ENCODE results near the gene DNAH17.

Gene DNAH17

DNA sequence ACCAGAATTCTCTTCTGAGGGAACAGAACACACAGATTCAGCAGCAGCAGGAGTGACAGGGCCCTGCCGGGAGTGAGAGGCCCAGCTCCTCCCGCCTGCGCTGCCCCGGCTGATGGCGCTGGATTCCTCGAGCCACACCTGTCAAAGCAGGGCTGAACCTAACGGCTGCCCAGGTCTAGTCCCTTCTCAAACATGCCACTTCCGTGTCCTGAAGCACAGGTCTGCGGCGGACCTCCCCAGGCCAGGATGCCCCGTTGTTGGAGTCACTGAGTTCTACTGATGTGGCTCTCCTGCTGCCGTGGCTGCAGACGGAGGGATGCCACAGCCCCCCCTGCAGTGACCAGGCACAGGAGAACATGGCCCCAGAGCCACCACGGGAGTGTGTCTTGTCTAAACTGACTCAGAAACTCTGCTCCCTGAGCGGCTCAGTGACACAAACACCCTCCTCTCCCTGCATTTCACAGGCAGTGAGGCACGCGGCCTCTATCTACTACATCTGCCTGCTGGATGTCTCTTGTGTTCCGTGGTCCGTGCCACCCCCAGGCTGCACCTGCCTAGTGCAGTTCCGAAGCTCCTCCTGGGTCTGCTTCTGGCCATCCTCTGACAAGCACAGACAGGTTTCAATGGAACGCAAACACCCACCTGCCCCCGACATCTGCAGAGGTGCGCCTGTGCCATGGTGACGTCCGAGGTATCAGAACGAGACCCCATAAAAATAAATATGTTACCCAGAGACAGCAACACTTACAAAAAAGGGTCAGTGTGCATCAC is 44.7 kb upstream of the DNAH17 start:
- no peak overlapping the region for H3K27ac ChIP-seq
- no peaks in the 10 kb centered on the region for H3K27me3 ChIP-seq (ENCODE audit: insufficient read depth, low read depth, severe bottlenecking)
- no peaks in the 10 kb centered on the region for H3K36me3 ChIP-seq
- no peak overlapping the region for H3K4me3 ChIP-seq (ENCODE audit: low read depth, low read length)
- TF ChIP-seq, protein P1, sequence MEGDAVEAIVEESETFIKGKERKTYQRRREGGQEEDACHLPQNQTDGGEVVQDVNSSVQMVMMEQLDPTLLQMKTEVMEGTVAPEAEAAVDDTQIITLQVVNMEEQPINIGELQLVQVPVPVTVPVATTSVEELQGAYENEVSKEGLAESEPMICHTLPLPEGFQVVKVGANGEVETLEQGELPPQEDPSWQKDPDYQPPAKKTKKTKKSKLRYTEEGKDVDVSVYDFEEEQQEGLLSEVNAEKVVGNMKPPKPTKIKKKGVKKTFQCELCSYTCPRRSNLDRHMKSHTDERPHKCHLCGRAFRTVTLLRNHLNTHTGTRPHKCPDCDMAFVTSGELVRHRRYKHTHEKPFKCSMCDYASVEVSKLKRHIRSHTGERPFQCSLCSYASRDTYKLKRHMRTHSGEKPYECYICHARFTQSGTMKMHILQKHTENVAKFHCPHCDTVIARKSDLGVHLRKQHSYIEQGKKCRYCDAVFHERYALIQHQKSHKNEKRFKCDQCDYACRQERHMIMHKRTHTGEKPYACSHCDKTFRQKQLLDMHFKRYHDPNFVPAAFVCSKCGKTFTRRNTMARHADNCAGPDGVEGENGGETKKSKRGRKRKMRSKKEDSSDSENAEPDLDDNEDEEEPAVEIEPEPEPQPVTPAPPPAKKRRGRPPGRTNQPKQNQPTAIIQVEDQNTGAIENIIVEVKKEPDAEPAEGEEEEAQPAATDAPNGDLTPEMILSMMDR (IDR thresholded peaks at IDR 0.05; ENCODE audit: low read depth, low read length): no peak
- H3K9me3 ChIP-seq (ENCODE audit: severe bottlenecking): peaks cover 20% of the 10 kb centered on the region
- DNase-seq: no peak

DNA sequence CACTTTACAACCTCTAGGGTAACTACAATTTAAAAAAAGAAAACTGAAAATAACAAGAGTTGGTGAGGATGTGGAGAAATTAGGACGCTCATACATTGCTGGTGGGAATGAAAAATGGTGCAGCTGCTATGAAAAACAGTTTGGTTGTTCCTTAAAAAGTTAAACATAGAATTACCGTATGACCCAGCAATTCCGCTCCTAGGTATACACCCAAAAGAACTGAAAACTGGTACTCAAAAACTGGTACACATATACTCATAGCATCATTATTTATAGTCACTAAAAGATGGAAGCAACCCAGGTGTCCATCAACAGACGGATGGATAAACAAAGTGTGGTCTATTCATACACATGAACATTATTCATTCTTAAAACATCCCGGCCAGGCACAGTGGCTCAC is 42.9 kb upstream of the DNAH17 start:
- Histone ChIP-seq H3K27ac (no peak overlapping the region), H3K27me3 (ENCODE audit: insufficient read depth, low read depth, severe bottlenecking) (no peaks in the 10 kb centered on the region), H3K4me3 (ENCODE audit: low read depth, low read length) (no peak overlapping the region), H3K9me3 (ENCODE audit: severe bottlenecking) (peaks cover 20% of the 10 kb centered on the region), H3K36me3 (no peaks in the 10 kb centered on the region)
- no peak for DNase-seq
- TF ChIP-seq, protein P1 (IDR thresholded peaks at IDR 0.05; ENCODE audit: low read depth, low read length): no peak

DNA sequence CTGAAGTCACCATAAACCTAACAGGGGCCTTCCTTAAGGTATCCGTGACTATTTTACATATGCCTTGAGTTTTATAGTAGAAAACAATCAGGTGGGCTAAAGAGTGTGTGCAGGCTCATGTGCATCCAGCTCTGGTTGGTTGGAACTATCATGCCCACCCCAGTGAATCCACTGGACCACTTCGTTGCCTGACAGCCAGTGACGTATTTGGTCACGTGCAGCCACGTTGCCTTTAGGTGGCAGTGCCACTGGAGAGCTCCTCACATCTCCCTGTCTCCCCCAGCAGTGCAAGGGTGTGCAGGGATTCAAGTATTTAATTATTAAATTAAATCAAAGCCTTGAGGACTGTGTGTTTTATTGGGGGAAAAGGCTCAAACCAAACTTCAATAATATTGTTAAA is 42.1 kb upstream of the DNAH17 start:
- Histone ChIP-seq H3K27ac (no peak overlapping the region), H3K36me3 (no peaks in the 10 kb centered on the region)
- no peak for DNase-seq

GRCh38 chr17:78618264-78619066 is 41.3 kb upstream of the DNAH17 start:
- Histone ChIP-seq H3K4me3 (ENCODE audit: low read depth, low read length) (no peak overlapping the region), H3K9me3 (ENCODE audit: severe bottlenecking) (peaks cover 20% of the 10 kb centered on the region), H3K27ac (no peak overlapping the region), H3K36me3 (no peaks in the 10 kb centered on the region), H3K27me3 (ENCODE audit: insufficient read depth, low read depth, severe bottlenecking) (no peaks in the 10 kb centered on the region)
- TF ChIP-seq, protein P1 (IDR thresholded peaks at IDR 0.05; ENCODE audit: low read depth, low read length): no peak
- DNase-seq: no peak

More for the DNA sequence above, 42.1 kb upstream of the DNAH17 start:
- Histone ChIP-seq H3K27me3 (ENCODE audit: insufficient read depth, low read depth, severe bottlenecking) (no peaks in the 10 kb centered on the region), H3K4me3 (ENCODE audit: low read depth, low read length) (no peak overlapping the region), H3K9me3 (ENCODE audit: severe bottlenecking) (peaks cover 20% of the 10 kb centered on the region)
- TF ChIP-seq, protein P1 (IDR thresholded peaks at IDR 0.05; ENCODE audit: low read depth, low read length): no peak

GRCh38 chr17:78617511-78618061 is 40.4 kb upstream of the DNAH17 start:
- TF ChIP-seq, protein P1 (IDR thresholded peaks at IDR 0.05; ENCODE audit: low read depth, low read length): no peak
- H3K27me3 ChIP-seq (ENCODE audit: insufficient read depth, low read depth, severe bottlenecking): no peaks in the 10 kb centered on the region
- H3K36me3 ChIP-seq: no peaks in the 10 kb centered on the region
- peak overlapping the region; percentile 25; the same call in 1 of the 2 replicates for H3K27ac ChIP-seq
- DNase-seq: peak; percentile 58
- H3K4me3 ChIP-seq (ENCODE audit: low read depth, low read length): no peak overlapping the region
- H3K9me3 ChIP-seq (ENCODE audit: severe bottlenecking): peaks cover 20% of the 10 kb centered on the region

All from WERI-Rb-1 (cell line).